Measurements from ENCODE around the gene GBE1. TPM values are rescaled to one million over a fixed set of nuclear protein-coding genes. Genes with fewer than 3 reads are reported as not detected.

GBE1 gene
- total RNA-seq, 1 donor from 2014 or later: 73.1 TPM

DNA sequence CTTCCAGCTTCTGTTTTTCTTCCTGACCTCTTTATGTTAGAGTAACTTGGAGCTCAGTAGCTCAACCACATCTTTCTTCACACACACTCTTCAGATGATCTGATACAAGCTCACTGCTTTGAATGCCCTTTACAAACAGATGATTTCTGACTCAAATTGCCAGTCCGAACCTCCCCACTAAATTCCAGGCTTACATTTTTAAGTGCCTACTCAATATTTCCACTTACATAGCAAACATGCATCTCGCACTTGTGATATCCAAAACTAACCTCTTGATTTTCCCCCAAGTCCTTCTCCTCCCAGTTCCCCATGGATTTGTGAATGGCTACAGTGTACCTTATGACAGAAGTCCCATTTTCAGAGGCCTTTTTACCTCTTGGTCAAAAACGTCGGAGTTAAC, 139.1 kb downstream of the GBE1 start:
- Histone ChIP-seq H3K27me3 (ENCODE audit: low read depth) (no peaks in the 10 kb centered on the region), H3K4me3 (no peak overlapping the region), H3K9me3 (replicated peaks) (no peaks in the 10 kb centered on the region), H3K27ac (replicated peaks) (no peak overlapping the region), H3K4me1 (peaks cover 24% of the 10 kb centered on the region), H3K36me3 (peaks cover 5% of the 10 kb centered on the region)
- TF ChIP-seq CTCF (IDR thresholded peaks at IDR 0.05; ENCODE audit: borderline replicate concordance): no peak
- no peak for DNase-seq
- intact Hi-C loops (cut with micrococcal nuclease): no loop called here

DNA sequence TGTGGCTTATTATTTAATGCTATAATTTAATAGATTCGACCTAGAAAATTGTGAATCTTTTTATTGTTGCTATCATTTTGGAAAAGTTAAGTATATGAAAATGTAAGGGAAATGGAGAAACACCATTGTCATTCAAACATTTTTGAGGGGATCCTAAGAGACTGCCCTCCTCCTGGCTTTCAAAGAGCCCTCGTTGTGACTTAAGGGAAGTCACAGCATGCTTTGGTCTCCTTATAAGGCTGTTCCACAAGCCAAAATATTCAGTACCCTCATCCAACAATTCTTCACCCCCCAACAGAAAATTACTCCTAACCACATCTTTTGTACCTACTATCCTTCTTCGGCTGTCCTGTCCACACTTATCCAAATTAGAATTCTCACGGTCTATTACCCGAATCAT, 140.2 kb downstream of the GBE1 start:
- no peak for TF ChIP-seq CTCF (IDR thresholded peaks at IDR 0.05; ENCODE audit: borderline replicate concordance)
- intact Hi-C loops (cut with micrococcal nuclease): no loop called here
- H3K9me3 ChIP-seq (replicated peaks): no peaks in the 10 kb centered on the region
- H3K27me3 ChIP-seq (ENCODE audit: low read depth): no peaks in the 10 kb centered on the region
- H3K4me3 ChIP-seq: no peak overlapping the region
- H3K4me1 ChIP-seq: peaks cover 17% of the 10 kb centered on the region
- no peak overlapping the region for H3K27ac ChIP-seq (replicated peaks)
- H3K36me3 ChIP-seq: peaks cover 9% of the 10 kb centered on the region
- no peak for DNase-seq

GRCh38 chr3:81620849-81621248, 140.6 kb downstream of the GBE1 start:
- Histone ChIP-seq H3K4me1 (peaks cover 13% of the 10 kb centered on the region), H3K27ac (replicated peaks) (no peak overlapping the region), H3K9me3 (replicated peaks) (no peaks in the 10 kb centered on the region), H3K27me3 (ENCODE audit: low read depth) (no peaks in the 10 kb centered on the region), H3K36me3 (peaks cover 9% of the 10 kb centered on the region), H3K4me3 (no peak overlapping the region)
- no peak for DNase-seq
- intact Hi-C loops (cut with micrococcal nuclease): no loop called here
- TF ChIP-seq CTCF (IDR thresholded peaks at IDR 0.05; ENCODE audit: borderline replicate concordance): no peak

GRCh38 chr3:81612768-81613167, 148.7 kb downstream of the GBE1 start:
- intact Hi-C loops (cut with micrococcal nuclease): no loop called here
- H3K27me3 ChIP-seq (ENCODE audit: low read depth): no peaks in the 10 kb centered on the region
- H3K27ac ChIP-seq (replicated peaks): no peak overlapping the region
- H3K4me3 ChIP-seq: no peak overlapping the region
- H3K4me1 ChIP-seq: peaks cover 23% of the 10 kb centered on the region
- H3K36me3 ChIP-seq: peaks cover 16% of the 10 kb centered on the region
- DNase-seq: no peak
- no peak for TF ChIP-seq CTCF (IDR thresholded peaks at IDR 0.05; ENCODE audit: borderline replicate concordance)
- no peaks in the 10 kb centered on the region for H3K9me3 ChIP-seq (replicated peaks)

DNA sequence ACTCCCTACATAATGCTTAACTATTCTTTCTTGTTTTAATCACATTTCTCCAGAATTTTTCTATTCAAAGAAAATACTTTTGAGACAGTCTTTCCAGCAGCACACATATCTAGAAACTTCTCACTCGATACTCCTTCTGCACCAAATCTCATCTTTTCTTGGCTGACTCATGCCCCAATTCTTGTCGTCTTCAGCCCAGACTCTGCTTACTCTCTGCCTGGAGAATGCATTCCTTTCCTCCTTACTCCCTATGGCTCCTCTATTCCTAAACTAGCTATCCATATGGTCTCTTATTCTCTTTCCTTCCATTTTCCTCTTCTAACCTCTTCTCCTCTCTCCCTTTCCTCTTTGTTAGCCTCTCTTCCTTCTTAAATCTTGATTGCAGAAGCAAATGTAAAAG, 158.7 kb downstream of the GBE1 start:
- intact Hi-C loops (cut with micrococcal nuclease): no loop called here
- H3K27me3 ChIP-seq (ENCODE audit: low read depth): no peaks in the 10 kb centered on the region
- H3K4me3 ChIP-seq: no peak overlapping the region
- TF ChIP-seq CTCF (IDR thresholded peaks at IDR 0.05; ENCODE audit: borderline replicate concordance): no peak
- H3K36me3 ChIP-seq: peaks cover 10% of the 10 kb centered on the region
- DNase-seq: no peak
- no peaks in the 10 kb centered on the region for H3K9me3 ChIP-seq (replicated peaks)
- no peaks in the 10 kb centered on the region for H3K4me1 ChIP-seq
- H3K27ac ChIP-seq (replicated peaks): no peak overlapping the region
